Activated CD4-positive, alpha-beta T cell treated with anti-CD3 and anti-CD28 coated beads, Interleukin-2, amount 50 U/mL, for 48 hours (primary cell): ENCODE data around the gene TGFBR3.
A peak's percentile ranks its signal among the peaks of the same experiment; 100 is the strongest.

ENCODE experiments used
- DNase-seq, 2 experiments: peaks; one replicate each; pipeline ENCODE4 v3.0.0-alpha.2; 2020

TGFBR3 gene

GRCh38 chr1:91704746-91705145 lies 181.2 kb downstream of the TGFBR3 start:
- no peak for DNase-seq

GRCh38 chr1:91703095-91703494 lies 182.9 kb downstream of the TGFBR3 start:
- DNase-seq: no peak

GRCh38 chr1:91701472-91701869 lies 184.5 kb downstream of the TGFBR3 start:
- no peak for DNase-seq

- DNase-seq: no peak
Observed at GRCh38 chr1:91700771-91701471, 185.0 kb downstream of the TGFBR3 start.

- no peak for DNase-seq
Observed at GRCh38 chr1:91700332-91700731, 185.6 kb downstream of the TGFBR3 start.

- DNase-seq: no peak
Observed at GRCh38 chr1:91699339-91699974, 186.5 kb downstream of the TGFBR3 start.

GRCh38 chr1:91697861-91698260 lies 188.1 kb downstream of the TGFBR3 start:
- DNase-seq: no peak

- peak; percentile 36 to 53 for DNase-seq
Observed at GRCh38 chr1:91697416-91697815, 188.5 kb downstream of the TGFBR3 start.

GRCh38 chr1:91696321-91696720 lies 189.6 kb downstream of the TGFBR3 start:
- no peak for DNase-seq

- DNase-seq: no peak
Observed at GRCh38 chr1:91693557-91693956, 192.4 kb downstream of the TGFBR3 start.

GRCh38 chr1:91691525-91691924 lies 194.4 kb downstream of the TGFBR3 start:
- DNase-seq: no peak

- no peak for DNase-seq
Observed at GRCh38 chr1:91689641-91690481, 196.1 kb downstream of the TGFBR3 start.

- no peak for DNase-seq
Observed at GRCh38 chr1:91687452-91687851, 198.5 kb downstream of the TGFBR3 start.

- DNase-seq: no peak
Observed at GRCh38 chr1:91685994-91686393, 200.0 kb downstream of the TGFBR3 start.

- DNase-seq: no peak
Observed at GRCh38 chr1:91684481-91685196, 201.3 kb downstream of the TGFBR3 start.

- DNase-seq: no peak
Observed at GRCh38 chr1:91683598-91683951, 202.4 kb downstream of the TGFBR3 start.

GRCh38 chr1:91682882-91683597 lies 202.9 kb downstream of the TGFBR3 start:
- no peak for DNase-seq

- DNase-seq: no peak
Observed at GRCh38 chr1:91680556-91681155, 205.3 kb downstream of the TGFBR3 start.

GRCh38 chr1:91679446-91679845 lies 206.5 kb downstream of the TGFBR3 start:
- no peak for DNase-seq

- DNase-seq: no peak
Observed at GRCh38 chr1:91676030-91676429, 209.9 kb downstream of the TGFBR3 start.

GRCh38 chr1:91674107-91674506 lies 211.8 kb downstream of the TGFBR3 start:
- DNase-seq: no peak

GRCh38 chr1:91673613-91674012 lies 212.3 kb downstream of the TGFBR3 start:
- no peak for DNase-seq
